Endothelial cell of umbilical vein (primary cell): ENCODE data around the gene FBXL4. TPM values are rescaled to one million over a fixed set of nuclear protein-coding genes. Genes with fewer than 3 reads are reported as not detected.

Experiments used
- BruUV-seq: library from RNA; stranded (reverse); fragments of 400-500 nt; replicated peaks from 2 replicates; lab custom pipeline; 2021; lab: Mats Ljungman, UMichigan
- CTCF ChIA-PET: fragments of 300-600, 350-600 bp; sonication (Branson Sonifier 250); formaldehyde crosslinking; loops from one replicate; lab custom pipeline; 2021; ENCODE audit warnings: antibody characterized with exemption, inconsistent platforms; lab: Charles Lee
- POLR2A ChIA-PET: fragments of 300-600, 350-600 bp; sonication (Branson Sonifier 250); formaldehyde crosslinking; loops from one replicate; lab custom pipeline; 2021; ENCODE audit warnings: antibody characterized with exemption, inconsistent platforms; lab: Charles Lee
- DNase-seq: peaks from one replicate; pipeline ENCODE4 v3.0.0-alpha.2; 2011; ENCODE audit warnings: low read depth, low spot score
- FAIRE-seq: peaks from 2 replicates; lab custom pipeline; 2011; peaks lifted over from hg19 to GRCh38; lab: Jason Lieb, UNC
- H2AFZ ChIP-seq: 2 replicates; pipeline ENCODE4 v1.6.0; 2012; ENCODE audit warnings: low read depth, low read length, control low read depth, inconsistent platforms
- H3K27ac ChIP-seq: 2 replicates; pipeline ENCODE4 v1.5.1; 2011; ENCODE audit warnings: low read depth, mild to moderate bottlenecking, control low read depth, low read length, moderate library complexity; ENCODE audit not compliant: insufficient read depth
- H3K27me3 ChIP-seq, 2 experiments: 2 replicates each; pipeline versions ENCODE4 v1.6.0 to v1.6.1; 2011; ENCODE audit warnings: low read length in 2 of 2, mixed read lengths in 1 of 2; ENCODE audit not compliant: control insufficient read depth in 2 of 2, insufficient read depth in 2 of 2
- H3K36me3 ChIP-seq, 2 experiments: 2 replicates in 1 of 2; 3 replicates in 1 of 2; pipeline ENCODE4 v1.5.1; 2011; ENCODE audit warnings: low read length in 2 of 2, mild to moderate bottlenecking in 1 of 2, moderate library complexity in 1 of 2; ENCODE audit not compliant: control insufficient read depth in 2 of 2, insufficient read depth in 2 of 2; ENCODE audit errors: extremely low read depth in 1 of 2
- H3K4me1 ChIP-seq: 3 replicates; pipeline ENCODE4 v1.5.1; 2011; ENCODE audit warnings: mild to moderate bottlenecking, low read length; ENCODE audit not compliant: control insufficient read depth, insufficient read depth; ENCODE audit errors: extremely low read depth
- H3K4me2 ChIP-seq: 2 replicates; pipeline ENCODE4 v1.6.1; 2011; ENCODE audit warnings: low read length, control low read depth, mixed read lengths; ENCODE audit not compliant: insufficient read depth
- H3K4me3 ChIP-seq, 3 experiments: fragments of 200-600 bp in 1 of 3; sonication (generic), shearing (Covaris generic) in 1 of 3; replicated peaks in 1 of 3; 2 replicates each; pipeline ENCODE4 v1.5.1; 2011 to 2016; ENCODE audit warnings: control low read depth in 3 of 3, low read length in 3 of 3, mild to moderate bottlenecking in 2 of 3, inconsistent platforms in 1 of 3, low read depth in 1 of 3, moderate library complexity in 1 of 3; ENCODE audit not compliant: insufficient read depth in 1 of 3
- H3K79me2 ChIP-seq: 2 replicates; pipeline ENCODE4 v1.6.0; 2012; ENCODE audit warnings: low read length, inconsistent platforms; ENCODE audit not compliant: control insufficient read depth, insufficient read depth
- H3K9ac ChIP-seq: replicated peaks from 2 replicates; pipeline ENCODE3; 2011; ENCODE audit warnings: low read length, control low read depth; ENCODE audit not compliant: insufficient read depth; ENCODE audit errors: extremely low read depth
- H3K9me1 ChIP-seq: replicated peaks from 3 replicates; pipeline ENCODE4 v1.6.0; 2011; ENCODE audit warnings: mild to moderate bottlenecking, low read length; ENCODE audit not compliant: control insufficient read depth, insufficient read depth; ENCODE audit errors: extremely low read depth
- H3K9me3 ChIP-seq: replicated peaks from 2 replicates; pipeline ENCODE4 v1.5.1; 2012; ENCODE audit warnings: low read length, inconsistent platforms; ENCODE audit not compliant: control insufficient read depth, insufficient read depth
- H4K20me1 ChIP-seq: replicated peaks from 2 replicates; pipeline ENCODE3; 2011; ENCODE audit warnings: mild to moderate bottlenecking, low read length; ENCODE audit not compliant: control insufficient read depth, insufficient read depth; ENCODE audit errors: extremely low read depth
- EZH2 ChIP-seq: IDR thresholded peaks from 2 replicates; pipeline ENCODE4 v1.6.1; 2012; ENCODE audit warnings: borderline replicate concordance, low read depth, mild to moderate bottlenecking, moderate library complexity, low read length, inconsistent platforms; ENCODE audit not compliant: severe bottlenecking
- FOS ChIP-seq: IDR thresholded peaks from 2 replicates; pipeline ENCODE4 v1.6.1; 2011; ENCODE audit warnings: mild to moderate bottlenecking, low read length, moderate library complexity, borderline replicate concordance; ENCODE audit not compliant: insufficient read depth
- JUN ChIP-seq: IDR thresholded peaks from 2 replicates; pipeline ENCODE4 v1.6.1; 2011; ENCODE audit warnings: borderline replicate concordance, low read depth; ENCODE audit not compliant: insufficient read length, insufficient read depth
- POLR2A ChIP-seq: IDR thresholded peaks from 2 replicates; pipeline ENCODE4 v1.6.1; 2012; ENCODE audit warnings: low read depth, mild to moderate bottlenecking, control low read depth, low read length
- dilution Hi-C: fragments of 300-500 bp; cut with MboI; formaldehyde crosslinking; loops from one replicate; pipeline ENCODE4 v1.15.0; 2019; ENCODE audit warnings: low sequenced_read_pairs; ENCODE audit not compliant: extremely low pct_ligation_motif_present
- intact Hi-C: fragments of 100-400 bp; cut with micrococcal nuclease; formaldehyde crosslinking; loops from one replicate; pipeline ENCODE4 v1.10.0; 2022
- polyA plus RNA-seq, 4 experiments: library from polyadenylated mRNA; depleted of rRNA in 3 of 4; stranded (reverse) in 3 of 4; unstranded in 1 of 4; fragments of >200 nt; gene quantifications; 2 replicates each; pipeline versions ENCODE4 v1.2.1 to v1.2.3, GENCODE V29; 2011 to 2012; ENCODE audit warnings: missing spikeins in 1 of 4
- total RNA-seq: library from RNA; stranded (reverse); gene quantifications from 2 replicates; pipeline ENCODE4 v1.2.3, GENCODE V29; 2021
- TF ChIP-seq, protein P1 (sequence below), 2 donors: IDR thresholded peaks; 1 replicate in 1 of 2; 2 replicates in 1 of 2; pipeline ENCODE4 v1.5.1; 2011; ENCODE audit warnings: low read length in 2 of 2, mild to moderate bottlenecking in 2 of 2, moderate library complexity in 2 of 2, control low read depth in 1 of 2, inconsistent platforms in 1 of 2, low read depth in 1 of 2; ENCODE audit not compliant: insufficient read depth in 1 of 2; ENCODE audit errors: extremely low read depth in 1 of 2
- TF ChIP-seq, protein P2 (sequence below): IDR thresholded peaks from 2 replicates; pipeline ENCODE4 v1.6.1; 2011; ENCODE audit not compliant: insufficient read depth, insufficient read length

FBXL4 gene
- total and polyA plus RNA-seq, 2 donors (not counting 3 experiments of a cell fraction or from before 2014, with no cell fraction given), result 7.0 to 9.8 TPM

DNA sequence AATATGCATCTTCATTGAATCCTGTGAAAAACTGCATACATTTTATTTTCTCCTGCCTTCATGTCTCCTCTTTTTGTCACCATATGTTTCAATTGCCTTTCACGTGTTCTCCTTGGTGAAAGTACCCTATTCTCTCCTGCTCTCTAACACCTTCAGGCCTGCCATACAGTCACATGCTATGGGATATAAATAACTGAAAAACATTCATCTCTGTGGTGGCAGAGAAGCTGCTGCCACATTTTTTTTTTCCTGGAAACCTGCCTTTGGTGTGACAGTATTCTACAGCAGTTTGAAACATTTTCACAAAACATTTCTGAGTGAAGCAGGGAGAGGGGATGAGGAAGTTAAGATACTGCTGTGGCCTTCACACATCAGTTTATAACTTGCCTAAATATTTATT is 44.8 kb upstream of the FBXL4 start:
- no peak overlapping the region for H2AFZ ChIP-seq
- H3K9me1 ChIP-seq, result no peaks in the 10 kb centered on the region
- no peak overlapping the region for H3K4me3 ChIP-seq
- no peaks in the 10 kb centered on the region for H4K20me1 ChIP-seq
- no peaks in the 10 kb centered on the region for H3K36me3 ChIP-seq
- H3K9ac ChIP-seq, result no peak overlapping the region
- CTCF ChIA-PET, result no interaction called here
- dilution Hi-C loops, result no loop called here
- POLR2A ChIA-PET, result no interaction called here
- H3K4me2 ChIP-seq, result no peak overlapping the region
- no peaks in the 10 kb centered on the region for H3K4me1 ChIP-seq
- no peaks in the 10 kb centered on the region for H3K79me2 ChIP-seq
- no peaks in the 10 kb centered on the region for H3K9me3 ChIP-seq
- BruUV-seq, result no TSS peak
- intact Hi-C loops, result no loop called here
- H3K27me3 ChIP-seq, result no peaks in the 10 kb centered on the region
- FAIRE-seq (no peak), DNase-seq (no peak)
- TF ChIP-seq EZH2 (no peak), FOS (no peak), JUN (no peak), POLR2A (no peak)
- TF ChIP-seq, protein P1, sequence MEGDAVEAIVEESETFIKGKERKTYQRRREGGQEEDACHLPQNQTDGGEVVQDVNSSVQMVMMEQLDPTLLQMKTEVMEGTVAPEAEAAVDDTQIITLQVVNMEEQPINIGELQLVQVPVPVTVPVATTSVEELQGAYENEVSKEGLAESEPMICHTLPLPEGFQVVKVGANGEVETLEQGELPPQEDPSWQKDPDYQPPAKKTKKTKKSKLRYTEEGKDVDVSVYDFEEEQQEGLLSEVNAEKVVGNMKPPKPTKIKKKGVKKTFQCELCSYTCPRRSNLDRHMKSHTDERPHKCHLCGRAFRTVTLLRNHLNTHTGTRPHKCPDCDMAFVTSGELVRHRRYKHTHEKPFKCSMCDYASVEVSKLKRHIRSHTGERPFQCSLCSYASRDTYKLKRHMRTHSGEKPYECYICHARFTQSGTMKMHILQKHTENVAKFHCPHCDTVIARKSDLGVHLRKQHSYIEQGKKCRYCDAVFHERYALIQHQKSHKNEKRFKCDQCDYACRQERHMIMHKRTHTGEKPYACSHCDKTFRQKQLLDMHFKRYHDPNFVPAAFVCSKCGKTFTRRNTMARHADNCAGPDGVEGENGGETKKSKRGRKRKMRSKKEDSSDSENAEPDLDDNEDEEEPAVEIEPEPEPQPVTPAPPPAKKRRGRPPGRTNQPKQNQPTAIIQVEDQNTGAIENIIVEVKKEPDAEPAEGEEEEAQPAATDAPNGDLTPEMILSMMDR (IDR thresholded peaks at IDR 0.05; ENCODE audit: extremely low read depth in 1 of 2, insufficient read depth in 1 of 2, low read depth in 1 of 2, low read length in 2 of 2), result no peak
- TF ChIP-seq, protein P2, sequence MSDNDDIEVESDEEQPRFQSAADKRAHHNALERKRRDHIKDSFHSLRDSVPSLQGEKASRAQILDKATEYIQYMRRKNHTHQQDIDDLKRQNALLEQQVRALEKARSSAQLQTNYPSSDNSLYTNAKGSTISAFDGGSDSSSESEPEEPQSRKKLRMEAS, result no peak
- H3K27ac ChIP-seq, result no peak overlapping the region
